Activated effector memory CD4-positive, alpha-beta T cell treated with anti-CD3 and anti-CD28 coated beads, Interleukin-2, amount 50 U/mL, for 16 hours (primary cell): Measurements from ENCODE around the gene KREMEN1.
"Not testable (repeated sequence)": the region's sequence is repeated elsewhere in the genome, so short reads cannot be mapped to it uniquely, and the experiment has no call there.

Experiments
- DNase-seq: peaks from one replicate; pipeline ENCODE4 v3.0.0-alpha.2; 2020

The KREMEN1 gene

GRCh38 chr22:29079218-29079901 lies 6.5 kb downstream of the KREMEN1 start:
- DNase-seq = no peak

GRCh38 chr22:29080106-29080975 lies 7.5 kb downstream of the KREMEN1 start:
- DNase-seq = no peak

GRCh38 chr22:29081517-29082236 lies 8.8 kb downstream of the KREMEN1 start:
- no peak for DNase-seq

GRCh38 chr22:29082826-29083545 lies 10.2 kb downstream of the KREMEN1 start:
- no peak for DNase-seq

- DNase-seq = not testable (repeated sequence)
These were observed 10.7 kb downstream of the KREMEN1 start for GRCh38 chr22:29083576-29083932.

GRCh38 chr22:29083933-29084591 lies 11.2 kb downstream of the KREMEN1 start:
- DNase-seq = no peak

- DNase-seq = no peak
These were observed 14.2 kb downstream of the KREMEN1 start for GRCh38 chr22:29087012-29087411.

- no peak for DNase-seq
These were observed 16.0 kb downstream of the KREMEN1 start for GRCh38 chr22:29088809-29089208.

GRCh38 chr22:29089507-29089906 lies 16.7 kb downstream of the KREMEN1 start:
- no peak for DNase-seq

GRCh38 chr22:29090039-29090438 lies 17.2 kb downstream of the KREMEN1 start:
- DNase-seq = no peak

- no peak for DNase-seq
These were observed 19.4 kb downstream of the KREMEN1 start for GRCh38 chr22:29092243-29092642.

GRCh38 chr22:29093030-29093429 lies 20.2 kb downstream of the KREMEN1 start:
- DNase-seq = no peak

GRCh38 chr22:29093501-29094300 lies 20.9 kb downstream of the KREMEN1 start:
- no peak for DNase-seq

GRCh38 chr22:29095459-29095858 lies 22.6 kb downstream of the KREMEN1 start:
- no peak for DNase-seq

GRCh38 chr22:29096736-29097669 lies 24.2 kb downstream of the KREMEN1 start:
- no peak for DNase-seq

- DNase-seq = no peak
These were observed 25.5 kb downstream of the KREMEN1 start for GRCh38 chr22:29098296-29098695.

- DNase-seq = no peak
These were observed 29.5 kb downstream of the KREMEN1 start for GRCh38 chr22:29102300-29102699.

GRCh38 chr22:29103121-29103520 lies 30.3 kb downstream of the KREMEN1 start:
- DNase-seq = no peak

- DNase-seq = no peak
These were observed 32.6 kb downstream of the KREMEN1 start for GRCh38 chr22:29105468-29105867.

GRCh38 chr22:29106839-29107238 lies 34.0 kb downstream of the KREMEN1 start:
- DNase-seq = no peak
